Natural killer cell (primary cell): Measurements from ENCODE around the gene FABP1. TPM values are rescaled to one million over a fixed set of nuclear protein-coding genes. Genes with fewer than 3 reads are reported as not detected.

Experiments used
- ATAC-seq, 3 donors: fragments of 150-1000 bp in 2 of 3; fragments of 200-7000 bp in 1 of 3; cut with Tn5 transposase; 1 replicate in 1 of 3; 2 replicates in 2 of 3; pipeline ENCODE4 v1.10.0; 2021; ENCODE audit warnings: mild to moderate bottlenecking in 2 of 3, moderate library complexity in 2 of 3
- DNase-seq, 2 donors: peaks; one replicate each; pipeline versions ENCODE4 v3.0.0 to v3.0.0-alpha.2; 2013 to 2021; ENCODE audit warnings: mixed read lengths in 1 of 2
- H3K27ac ChIP-seq: one replicate; pipeline ENCODE4 v1.5.1; 2013; ENCODE audit warnings: mild to moderate bottlenecking, low read length
- H3K27me3 ChIP-seq: one replicate; pipeline ENCODE4 v1.6.1; 2013; ENCODE audit warnings: low read length; ENCODE audit not compliant: control insufficient read depth, insufficient read depth
- H3K36me3 ChIP-seq: one replicate; pipeline ENCODE4 v1.6.1; 2013; ENCODE audit warnings: low read length; ENCODE audit not compliant: control insufficient read depth, insufficient read depth
- H3K4me1 ChIP-seq: one replicate; pipeline ENCODE4 v1.6.1; 2013; ENCODE audit warnings: low read length; ENCODE audit not compliant: control insufficient read depth, insufficient read depth
- H3K4me3 ChIP-seq: one replicate; pipeline ENCODE4 v1.5.1; 2013; ENCODE audit warnings: low read length
- H3K9me3 ChIP-seq: one replicate; pipeline ENCODE4 v1.6.1; 2013; ENCODE audit warnings: low read length; ENCODE audit not compliant: control insufficient read depth, insufficient read depth
- H3K27ac Mint-ChIP-seq, 2 donors: one replicate each; pipeline ENCODE4 v1.8.0; 2022; ENCODE audit warnings: mild to moderate bottlenecking in 2 of 2, mixed read lengths in 2 of 2, moderate library complexity in 1 of 2
- H3K27me3 Mint-ChIP-seq, 2 donors: one replicate each; pipeline ENCODE4 v1.8.0; 2022; ENCODE audit warnings: low read depth in 2 of 2, mixed read lengths in 2 of 2
- H3K36me3 Mint-ChIP-seq: one replicate; pipeline ENCODE4 v1.8.0; 2022; ENCODE audit warnings: mixed read lengths
- H3K4me1 Mint-ChIP-seq, 2 donors: one replicate each; pipeline ENCODE4 v1.8.0; 2022; ENCODE audit warnings: mixed read lengths in 2 of 2
- H3K4me3 Mint-ChIP-seq: one replicate; pipeline ENCODE4 v1.8.0; 2022; ENCODE audit warnings: mild to moderate bottlenecking, moderate library complexity, mixed read lengths
- H3K9me3 Mint-ChIP-seq, 2 donors: one replicate each; pipeline ENCODE4 v1.8.0; 2022; ENCODE audit warnings: mixed read lengths in 2 of 2
- WGBS: methylation state at CpG from one replicate; pipeline ENCODE4 v1.1.7; 2013; ENCODE audit warnings: missing lambda C conversion rate; ENCODE audit not compliant: insufficient coverage; 5-methylcytosine and 5-hydroxymethylcytosine counted together
- intact Hi-C: fragments of 100-400 bp; cut with micrococcal nuclease; formaldehyde crosslinking; loops from one replicate; pipeline ENCODE4 v1.14.2; 2022
- total RNA-seq, 4 donors: library from RNA; stranded (reverse); fragments of 120-200 nt in 1 of 4; gene quantifications; one replicate each; pipeline versions ENCODE4 v1.2.3 to v1.2.4, GENCODE V29; 2013 to 2022
- TF ChIP-seq, protein P1 (sequence below): fragments of 200-600 bp; IDR thresholded peaks from one replicate; pipeline ENCODE4 v1.8.0; 2022; ENCODE audit warnings: antibody characterized with exemption

FABP1 gene
- total RNA-seq, 3 donors from 2014 or later (not counting 1 experiment from before 2014, with no cell fraction given), result not detected

DNA sequence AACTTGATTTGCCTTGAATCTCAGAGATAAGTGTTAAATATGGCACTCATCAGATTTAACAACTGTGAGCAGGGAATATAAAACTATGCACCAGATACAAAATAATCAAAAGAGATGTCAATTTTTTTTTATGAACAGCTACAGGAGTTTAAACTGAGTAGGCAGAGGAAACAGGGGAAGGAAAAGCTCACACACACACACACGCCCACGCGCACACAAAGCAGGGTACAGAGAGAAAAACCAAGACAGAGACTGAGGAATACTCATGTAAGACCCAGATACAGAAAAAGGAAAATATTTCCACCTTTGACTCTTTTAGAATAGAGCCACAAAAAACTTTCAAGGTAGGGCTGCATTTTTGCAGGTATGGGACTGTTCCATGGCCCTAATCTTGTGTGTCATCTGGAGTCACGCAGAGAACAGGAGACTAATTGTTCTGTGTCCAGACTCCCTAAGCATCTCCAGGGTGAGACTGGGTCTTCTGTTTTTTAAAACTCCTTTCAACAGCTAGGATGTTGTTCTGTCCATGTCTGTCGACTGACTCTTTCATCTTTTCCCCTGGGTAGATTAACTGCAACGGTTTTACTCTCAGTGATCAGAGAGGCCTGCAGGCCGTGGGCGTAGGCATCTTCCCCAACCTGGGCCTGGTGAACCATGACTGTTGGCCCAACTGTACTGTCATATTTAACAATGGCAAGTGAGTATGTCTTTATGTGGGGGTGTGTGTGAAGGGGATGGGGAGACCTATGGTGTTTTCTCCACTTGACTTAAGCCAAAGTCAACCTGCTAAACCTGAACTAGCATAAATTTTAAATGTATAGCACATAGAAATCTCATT is 37.2 kb downstream of the FABP1 start:
- DNase-seq (peak in 1 of 2 donors; percentile 24), ATAC-seq (no peak)
- no peaks in the 10 kb centered on the region for H3K9me3 Mint-ChIP-seq
- no peaks in the 10 kb centered on the region for H3K36me3 Mint-ChIP-seq
- Histone ChIP-seq H3K9me3 (no peaks in the 10 kb centered on the region), H3K27ac (no peak overlapping the region), H3K36me3 (no peaks in the 10 kb centered on the region), H3K27me3 (no peaks in the 10 kb centered on the region), H3K4me3 (no peak overlapping the region), H3K4me1 (no peaks in the 10 kb centered on the region)
- no peak overlapping the region for H3K4me3 Mint-ChIP-seq
- peaks cover 0 to 3% of the 10 kb centered on the region in 2 donors for H3K27me3 Mint-ChIP-seq
- H3K27ac Mint-ChIP-seq, result no peak overlapping the region
- TF ChIP-seq, protein P1, sequence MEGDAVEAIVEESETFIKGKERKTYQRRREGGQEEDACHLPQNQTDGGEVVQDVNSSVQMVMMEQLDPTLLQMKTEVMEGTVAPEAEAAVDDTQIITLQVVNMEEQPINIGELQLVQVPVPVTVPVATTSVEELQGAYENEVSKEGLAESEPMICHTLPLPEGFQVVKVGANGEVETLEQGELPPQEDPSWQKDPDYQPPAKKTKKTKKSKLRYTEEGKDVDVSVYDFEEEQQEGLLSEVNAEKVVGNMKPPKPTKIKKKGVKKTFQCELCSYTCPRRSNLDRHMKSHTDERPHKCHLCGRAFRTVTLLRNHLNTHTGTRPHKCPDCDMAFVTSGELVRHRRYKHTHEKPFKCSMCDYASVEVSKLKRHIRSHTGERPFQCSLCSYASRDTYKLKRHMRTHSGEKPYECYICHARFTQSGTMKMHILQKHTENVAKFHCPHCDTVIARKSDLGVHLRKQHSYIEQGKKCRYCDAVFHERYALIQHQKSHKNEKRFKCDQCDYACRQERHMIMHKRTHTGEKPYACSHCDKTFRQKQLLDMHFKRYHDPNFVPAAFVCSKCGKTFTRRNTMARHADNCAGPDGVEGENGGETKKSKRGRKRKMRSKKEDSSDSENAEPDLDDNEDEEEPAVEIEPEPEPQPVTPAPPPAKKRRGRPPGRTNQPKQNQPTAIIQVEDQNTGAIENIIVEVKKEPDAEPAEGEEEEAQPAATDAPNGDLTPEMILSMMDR, result no peak
- H3K4me1 Mint-ChIP-seq, result no peaks in the 10 kb centered on the region
- 61% methylated on average over 6 of the region's 8 CpGs for WGBS
- intact Hi-C loops, result no loop called here

DNA sequence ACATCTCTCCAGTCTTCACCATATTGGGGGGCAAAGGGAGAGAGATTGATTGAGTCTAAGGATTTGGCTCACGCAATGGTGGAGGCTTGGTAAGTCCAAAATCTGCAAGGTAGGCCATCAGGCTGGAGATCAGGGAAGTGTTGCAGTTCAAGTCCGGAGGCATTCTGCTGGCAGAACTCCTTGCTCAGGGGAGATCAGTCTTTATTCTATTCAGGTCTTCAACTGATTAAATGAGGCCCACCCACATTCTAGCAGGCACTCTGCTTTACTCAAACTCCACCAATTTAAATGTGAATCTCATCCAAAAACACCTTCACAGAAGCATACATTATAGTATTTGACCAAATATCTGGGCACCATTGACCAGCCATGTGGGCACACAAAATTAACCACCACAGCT is 38.9 kb downstream of the FABP1 start:
- H3K4me1 Mint-ChIP-seq, result no peaks in the 10 kb centered on the region
- H3K9me3 ChIP-seq, result no peaks in the 10 kb centered on the region
- H3K27ac Mint-ChIP-seq, result no peak overlapping the region
- intact Hi-C loops, result no loop called here
- ATAC-seq (no peak), DNase-seq (no peak)
- no peak overlapping the region for H3K4me3 Mint-ChIP-seq
- H3K4me3 ChIP-seq, result no peak overlapping the region
- H3K4me1 ChIP-seq, result no peaks in the 10 kb centered on the region
- TF ChIP-seq, protein P1, result no peak
- H3K36me3 ChIP-seq, result no peaks in the 10 kb centered on the region
- H3K27ac ChIP-seq, result no peak overlapping the region
- 95% methylated on average over 2 of the region's 2 CpGs for WGBS
- H3K9me3 Mint-ChIP-seq, result no peaks in the 10 kb centered on the region
- no peaks in the 10 kb centered on the region for H3K36me3 Mint-ChIP-seq
- peaks cover 0 to 3% of the 10 kb centered on the region in 2 donors for H3K27me3 Mint-ChIP-seq
- no peaks in the 10 kb centered on the region for H3K27me3 ChIP-seq

DNA sequence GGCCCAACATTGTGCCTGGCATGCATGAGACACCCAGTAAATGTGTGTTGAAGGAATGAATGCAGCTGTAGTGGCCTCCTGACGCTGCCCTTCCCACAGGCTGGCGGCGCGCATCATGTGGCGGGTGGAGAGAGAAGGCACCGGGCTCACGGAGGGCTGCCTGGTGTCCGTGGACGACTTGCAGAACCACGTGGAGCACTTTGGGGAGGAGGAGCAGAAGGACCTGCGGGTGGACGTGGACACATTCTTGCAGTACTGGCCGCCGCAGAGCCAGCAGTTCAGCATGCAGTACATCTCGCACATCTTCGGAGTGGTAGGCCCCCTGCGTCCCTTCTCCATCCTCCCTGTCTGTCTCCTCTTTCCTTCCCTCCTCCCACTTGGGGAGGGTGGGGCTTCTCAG is 40.1 kb downstream of the FABP1 start:
- Histone ChIP-seq H3K4me1 (no peaks in the 10 kb centered on the region), H3K36me3 (no peaks in the 10 kb centered on the region), H3K27me3 (no peaks in the 10 kb centered on the region), H3K27ac (no peak overlapping the region), H3K9me3 (no peaks in the 10 kb centered on the region), H3K4me3 (no peak overlapping the region)
- DNase-seq, result no peak
- WGBS, result 93% methylated on average over 14 of the region's 17 CpGs
- TF ChIP-seq, protein P1, result no peak
- no peaks in the 10 kb centered on the region for H3K9me3 Mint-ChIP-seq
- intact Hi-C loops, result no loop called here
- H3K4me1 Mint-ChIP-seq, result no peaks in the 10 kb centered on the region
- no peak overlapping the region for H3K4me3 Mint-ChIP-seq
- ATAC-seq, result no peak
- no peak overlapping the region for H3K27ac Mint-ChIP-seq
- no peaks in the 10 kb centered on the region for H3K36me3 Mint-ChIP-seq
- no peaks in the 10 kb centered on the region for H3K27me3 Mint-ChIP-seq

DNA sequence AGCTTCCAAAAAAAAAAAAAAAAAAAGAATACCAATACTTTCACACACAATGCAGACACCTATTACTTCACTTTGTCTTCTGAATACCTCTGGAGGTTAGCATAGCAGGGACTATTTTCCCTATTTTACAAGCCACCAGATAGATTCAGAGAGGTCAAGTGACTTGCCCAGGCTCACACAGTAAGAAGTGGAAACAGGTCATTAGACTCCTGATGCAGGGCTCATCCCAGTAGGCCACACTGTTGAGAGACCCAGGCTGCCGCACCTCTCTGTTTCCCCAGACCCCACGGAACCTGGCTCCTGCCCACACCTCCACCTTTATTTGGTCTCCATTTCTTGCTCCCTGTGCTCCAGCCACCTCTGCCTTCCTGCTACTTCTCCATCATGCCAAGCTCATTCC is 40.8 kb downstream of the FABP1 start:
- Mint-ChIP-seq H3K4me1 (no peaks in the 10 kb centered on the region), H3K27me3 (peaks cover 0 to 2% of the 10 kb centered on the region in 2 donors), H3K27ac (no peak overlapping the region), H3K4me3 (no peak overlapping the region), H3K36me3 (no peaks in the 10 kb centered on the region), H3K9me3 (no peaks in the 10 kb centered on the region)
- TF ChIP-seq, protein P1, result no peak
- Histone ChIP-seq H3K9me3 (no peaks in the 10 kb centered on the region), H3K27ac (no peak overlapping the region), H3K36me3 (no peaks in the 10 kb centered on the region), H3K4me1 (no peaks in the 10 kb centered on the region), H3K4me3 (no peak overlapping the region), H3K27me3 (no peaks in the 10 kb centered on the region)
- ATAC-seq (no peak), DNase-seq (no peak)
- intact Hi-C loops, result no loop called here
- 88% methylated on average over 2 of the region's 2 CpGs for WGBS
